ENCODE results near the gene PLPPR2. TPM values are rescaled to one million over a fixed set of nuclear protein-coding genes. Genes with fewer than 3 reads are reported as not detected.

Gene PLPPR2
- total and polyA plus RNA-seq, 2 of the 4 experiments (the other 2 are of a cell fraction) = 3.9 to 45.2 TPM

DNA sequence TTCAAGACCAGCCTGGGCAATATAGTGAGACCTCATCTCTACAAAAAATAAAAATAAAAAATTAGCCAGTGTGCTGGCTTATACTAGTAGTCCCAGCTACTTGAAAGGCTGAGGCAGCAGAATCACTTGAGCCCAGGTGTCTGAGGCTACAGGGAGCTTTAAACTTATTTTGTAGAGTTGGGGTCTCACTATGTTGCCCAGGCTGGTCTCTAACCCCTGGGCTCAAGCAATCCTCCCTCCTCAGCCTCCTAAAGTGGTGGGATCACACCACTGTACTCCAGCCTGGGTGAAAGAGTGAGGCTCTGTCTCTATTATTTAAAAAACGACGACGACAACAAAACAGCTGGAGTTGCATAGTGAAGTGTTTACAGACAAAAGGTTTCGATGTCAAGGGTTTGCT, 23.7 kb upstream of the PLPPR2 start:
- intact Hi-C loops (cut with micrococcal nuclease) = no loop called here
- no peak overlapping the region for H3K4me2 ChIP-seq (ENCODE audit: low read depth, low read length)

More for the DNA sequence above, 23.7 kb upstream of the PLPPR2 start:
- no peak; the same call in 1 of the 2 replicates for ATAC-seq (ENCODE audit: low read depth)
- Histone ChIP-seq H3K36me3 (ENCODE audit: control insufficient read depth, insufficient read depth, low read length) (peaks cover 27% of the 10 kb centered on the region), H3K27me3 (ENCODE audit: control insufficient read depth, insufficient read depth, low read length) (no peaks in the 10 kb centered on the region), H3K79me1 (ENCODE audit: low read depth in 1 of 2, low read length in 2 of 2) (no peaks in the 10 kb centered on the region), H2BK5ac (ENCODE audit: low read depth, low read length, poor library complexity, severe bottlenecking) (no peak overlapping the region), H2AK5ac (ENCODE audit: low read depth, low read length) (no peak overlapping the region), H3K14ac (replicated peaks; ENCODE audit: low read depth, low read length) (no peak overlapping the region), H2AFZ (replicated peaks; ENCODE audit: low read length, poor library complexity) (no peak overlapping the region), H3K4me3 (ENCODE audit: insufficient read depth, low read depth, low read length) (no peak overlapping the region), H3K4me1 (ENCODE audit: control insufficient read depth, insufficient read depth, low read length) (no peaks in the 10 kb centered on the region), H2BK15ac (ENCODE audit: low read depth, low read length) (no peak overlapping the region), H3K23ac (ENCODE audit: low read depth, low read length) (no peak overlapping the region), H2BK20ac (ENCODE audit: low read depth, low read length) (no peak overlapping the region), H4K20me1 (ENCODE audit: insufficient read depth, low read length) (no peaks in the 10 kb centered on the region), H3K4ac (ENCODE audit: low read depth, low read length) (no peak overlapping the region), H3K27ac (ENCODE audit: insufficient read depth, low read length) (no peak overlapping the region), H4K5ac (ENCODE audit: low read depth, low read length) (no peak overlapping the region), H2BK120ac (ENCODE audit: low read depth, low read length) (no peak overlapping the region), H3K9ac (ENCODE audit: low read depth, low read length) (no peak overlapping the region), H4K8ac (ENCODE audit: low read depth in 2 of 2, low read length in 2 of 2) (no peak overlapping the region), H3K18ac (ENCODE audit: low read depth, low read length) (no peak overlapping the region), H4K91ac (ENCODE audit: insufficient read depth, low read depth, low read length) (no peak overlapping the region), H3K9me1 (ENCODE audit: insufficient read depth, low read length) (no peaks in the 10 kb centered on the region), H3K56ac (ENCODE audit: extremely low read depth, insufficient read depth, low read length) (no peak overlapping the region), H2AK9ac (replicated peaks; ENCODE audit: low read depth, low read length, poor library complexity) (no peak overlapping the region), H3K9me3 (ENCODE audit: control insufficient read depth, insufficient read depth, low read length) (no peaks in the 10 kb centered on the region)
- CTCF ChIA-PET = no interaction called here
- POLR2A ChIA-PET (ENCODE audit: unreplicated experiment) = no interaction called here
- in situ Hi-C loops (cut with MboI; ENCODE audit: low sequenced_read_pairs) = no loop called here
- TF ChIP-seq CEBPB (IDR thresholded peaks at IDR 0.05; ENCODE audit: low read depth, low read length) = no peak
- no peak for TF ChIP-seq MAZ (IDR thresholded peaks at IDR 0.05; ENCODE audit: borderline replicate concordance, low read depth, low read length)
- no peak for TF ChIP-seq RFX5 (IDR thresholded peaks at IDR 0.05; ENCODE audit: low read depth, low read length)
- TF ChIP-seq RCOR1 (IDR thresholded peaks at IDR 0.05; ENCODE audit: insufficient replicate concordance, low read length) = no peak
- no peak for TF ChIP-seq MAFK (IDR thresholded peaks at IDR 0.05; ENCODE audit: low read depth, low read length)
- no peak for TF ChIP-seq FOS (IDR thresholded peaks at IDR 0.05; ENCODE audit: low read depth, low read length)
- TF ChIP-seq RAD21 (IDR thresholded peaks at IDR 0.05; ENCODE audit: low read length) = no peak
- TF ChIP-seq BHLHE40 (IDR thresholded peaks at IDR 0.05; ENCODE audit: low read depth, low read length) = no peak
- TF ChIP-seq SMC3 (IDR thresholded peaks at IDR 0.05; ENCODE audit: low read depth, low read length) = no peak
- WGBS, 2 experiments (ENCODE audit: extremely low coverage in 2 of 2, insufficient read length in 1 of 2) = no CpG with 5 or more reads among the region's 4 CpGs
- no peak for DNase-seq
- dilution Hi-C loops (cut with HindIII; ENCODE audit: low sequenced_read_pairs, unreplicated experiment) = no loop called here
- BruUV-seq (replicated peaks) = no TSS peak
